Keratinocyte (primary cell): ENCODE data around the gene RNF14. TPM values are rescaled to one million over a fixed set of nuclear protein-coding genes. Genes with fewer than 3 reads are reported as not detected.
A peak's percentile ranks its signal among the peaks of the same experiment; 100 is the strongest.

Experiments
- DNase-seq: peaks from one replicate; pipeline ENCODE4 v3.0.0-alpha.2; 2011; ENCODE audit warnings: low read depth, missing footprints, low spot score
- FAIRE-seq: peaks from 2 replicates; lab custom pipeline; 2011; peaks lifted over from hg19 to GRCh38; lab: Jason Lieb, UNC
- H2AFZ ChIP-seq: 2 replicates; pipeline ENCODE4 v1.6.0; 2012; ENCODE audit warnings: low read length, control low read depth, inconsistent platforms; ENCODE audit not compliant: control insufficient read depth
- H3K27ac ChIP-seq: 2 replicates; pipeline ENCODE4 v1.5.1; 2011; ENCODE audit warnings: low read length; ENCODE audit not compliant: control insufficient read depth, insufficient read depth
- H3K27me3 ChIP-seq: 3 replicates; pipeline ENCODE4 v1.6.0; 2011; ENCODE audit warnings: low read length; ENCODE audit not compliant: control insufficient read depth, insufficient read depth; ENCODE audit errors: extremely low read depth
- H3K36me3 ChIP-seq, 2 experiments: 2 replicates in 1 of 2; 3 replicates in 1 of 2; pipeline ENCODE4 v1.5.1; 2011; ENCODE audit warnings: low read length in 2 of 2, mild to moderate bottlenecking in 1 of 2; ENCODE audit not compliant: control insufficient read depth in 2 of 2, insufficient read depth in 2 of 2; ENCODE audit errors: extremely low read depth in 1 of 2
- H3K4me1 ChIP-seq: 3 replicates; pipeline ENCODE4 v1.5.1; 2011; ENCODE audit warnings: low read length; ENCODE audit not compliant: control insufficient read depth, insufficient read depth; ENCODE audit errors: extremely low read depth
- H3K4me2 ChIP-seq: 3 replicates; pipeline ENCODE4 v1.6.0; 2011; ENCODE audit warnings: low read depth, low read length; ENCODE audit not compliant: control insufficient read depth, insufficient read depth; ENCODE audit errors: extremely low read depth
- H3K4me3 ChIP-seq, 3 experiments: fragments of 200-600 bp in 1 of 3; sonication (generic) in 1 of 3; 2 replicates in 2 of 3; 3 replicates in 1 of 3; pipeline ENCODE4 v1.5.1; 2011 to 2016; ENCODE audit warnings: low read length in 3 of 3, mild to moderate bottlenecking in 3 of 3, control low read depth in 2 of 3, inconsistent platforms in 1 of 3, low read depth in 1 of 3, mixed read lengths in 1 of 3, mixed run types in 1 of 3, moderate library complexity in 1 of 3; ENCODE audit not compliant: control insufficient read depth in 2 of 3, insufficient read depth in 2 of 3; ENCODE audit errors: extremely low read depth in 1 of 3
- H3K79me2 ChIP-seq: 2 replicates; pipeline ENCODE4 v1.6.0; 2012; ENCODE audit warnings: low read length; ENCODE audit not compliant: control insufficient read depth, insufficient read depth
- H3K9ac ChIP-seq: 3 replicates; pipeline ENCODE4 v1.6.0; 2011; ENCODE audit warnings: low read length; ENCODE audit not compliant: control insufficient read depth, insufficient read depth; ENCODE audit errors: extremely low read depth
- H3K9me1 ChIP-seq: 3 replicates; pipeline ENCODE4 v1.6.0; 2011; ENCODE audit warnings: low read length; ENCODE audit not compliant: control insufficient read depth, insufficient read depth; ENCODE audit errors: extremely low read depth
- H3K9me3 ChIP-seq: 2 replicates; pipeline ENCODE4 v1.5.1; 2012; ENCODE audit warnings: low read depth, low read length; ENCODE audit not compliant: control insufficient read depth
- H4K20me1 ChIP-seq: 3 replicates; pipeline ENCODE4 v1.6.0; 2011; ENCODE audit warnings: low read length; ENCODE audit not compliant: control insufficient read depth, insufficient read depth; ENCODE audit errors: extremely low read depth
- CTCF ChIP-seq, 3 experiments: IDR thresholded peaks in 1 of 3; conservative IDR thresholded peaks in 1 of 3; optimal IDR thresholded peaks in 1 of 3; 2 replicates in 2 of 3; 3 replicates in 1 of 3; pipeline versions ENCODE3 to v1.5.1; 2011; ENCODE audit warnings: low read length in 3 of 3, mild to moderate bottlenecking in 3 of 3, moderate library complexity in 2 of 3, control low read depth in 1 of 3, inconsistent platforms in 1 of 3; ENCODE audit not compliant: insufficient read depth in 2 of 3; ENCODE audit errors: extremely low read depth in 1 of 3
- EZH2 ChIP-seq: IDR thresholded peaks from one replicate; pipeline ENCODE4 v1.6.1; 2012; ENCODE audit warnings: inconsistent platforms, mild to moderate bottlenecking, low read length, moderate library complexity
- dilution Hi-C: fragments of 300-500 bp; cut with MboI; formaldehyde crosslinking; loops from one replicate; pipeline ENCODE4 v1.7.0; 2020; ENCODE audit warnings: low sequenced_read_pairs; ENCODE audit not compliant: extremely low pct_ligation_motif_present
- polyA plus RNA-seq, 5 experiments: library from polyadenylated mRNA; depleted of rRNA in 3 of 5; stranded (reverse) in 3 of 5; stranded (forward) in 1 of 5; unstranded in 1 of 5; fragments of >200 nt; gene quantifications; 1 replicate in 1 of 5; 2 replicates in 3 of 5; 3 replicates in 1 of 5; pipeline versions ENCODE4 v1.2.1 to v1.2.3, GENCODE V29; 2011 to 2012; ENCODE audit warnings: missing spikeins in 2 of 5, low read depth in 1 of 5, low replicate concordance in 1 of 5

The RNF14 gene
- polyA plus RNA-seq, 1 donor (not counting 4 experiments of a cell fraction or from before 2014, with no cell fraction given) = 65.8 TPM

- H3K4me2 ChIP-seq = no peak overlapping the region
- no peaks in the 10 kb centered on the region for H4K20me1 ChIP-seq
- peaks cover 9% of the 10 kb centered on the region for H3K4me1 ChIP-seq
- FAIRE-seq (no peak), DNase-seq (no peak)
- no peaks in the 10 kb centered on the region for H3K9me3 ChIP-seq
- H3K27ac ChIP-seq = no peak overlapping the region
- no peaks in the 10 kb centered on the region for H3K36me3 ChIP-seq
- no peak overlapping the region for H2AFZ ChIP-seq
- H3K4me3 ChIP-seq = no peak overlapping the region
- dilution Hi-C loops = no loop called here
- H3K9ac ChIP-seq = no peak overlapping the region
- H3K9me1 ChIP-seq = no peaks in the 10 kb centered on the region
- no peaks in the 10 kb centered on the region for H3K79me2 ChIP-seq
- no peaks in the 10 kb centered on the region for H3K27me3 ChIP-seq
- no peak for TF ChIP-seq EZH2
- no peak for TF ChIP-seq CTCF (optimal IDR thresholded peaks at IDR 0.05 in 1 of 3, IDR thresholded peaks at IDR 0.05 in 1 of 3, conservative IDR thresholded peaks at IDR 0.05 in 1 of 3; ENCODE audit: extremely low read depth in 1 of 3, insufficient read depth in 2 of 3, low read length in 3 of 3)
Measured at GRCh38 chr5:142023836-142024235, 54.9 kb downstream of the RNF14 start.

GRCh38 chr5:142024771-142025304 lies 55.9 kb downstream of the RNF14 start:
- peak overlapping the region; percentile 76 for H3K27ac ChIP-seq
- H2AFZ ChIP-seq = peak overlapping the region; percentile 100
- no peaks in the 10 kb centered on the region for H3K9me3 ChIP-seq
- H3K36me3 ChIP-seq = no peaks in the 10 kb centered on the region
- FAIRE-seq = peak; percentile 82
- no peaks in the 10 kb centered on the region for H3K79me2 ChIP-seq
- peaks cover 9% of the 10 kb centered on the region for H3K4me1 ChIP-seq
- TF ChIP-seq EZH2 (no peak), CTCF (optimal IDR thresholded peaks at IDR 0.05 in 1 of 3, IDR thresholded peaks at IDR 0.05 in 1 of 3, conservative IDR thresholded peaks at IDR 0.05 in 1 of 3; ENCODE audit: extremely low read depth in 1 of 3, insufficient read depth in 2 of 3, low read length in 3 of 3) (no peak)
- peak overlapping the region; percentile 96 for H3K4me2 ChIP-seq
- H4K20me1 ChIP-seq = no peaks in the 10 kb centered on the region
- no peaks in the 10 kb centered on the region for H3K9me1 ChIP-seq
- peak; percentile 7 for DNase-seq
- peak overlapping the region; percentile 74 for H3K9ac ChIP-seq
- dilution Hi-C loops = no loop called here
- peak overlapping the region; percentile 34 to 86 (median 69) for H3K4me3 ChIP-seq
- no peaks in the 10 kb centered on the region for H3K27me3 ChIP-seq
